ENCODE results near the gene PGM5. TPM values are rescaled to one million over a fixed set of nuclear protein-coding genes. Genes with fewer than 3 reads are reported as not detected.
A peak's percentile ranks its signal among the peaks of the same experiment; 100 is the strongest.

PGM5 gene
- total and polyA plus RNA-seq, 2 of the 8 experiments (the other 6 are each of a cell fraction or from before 2014, with no cell fraction given), result not detected

DNA sequence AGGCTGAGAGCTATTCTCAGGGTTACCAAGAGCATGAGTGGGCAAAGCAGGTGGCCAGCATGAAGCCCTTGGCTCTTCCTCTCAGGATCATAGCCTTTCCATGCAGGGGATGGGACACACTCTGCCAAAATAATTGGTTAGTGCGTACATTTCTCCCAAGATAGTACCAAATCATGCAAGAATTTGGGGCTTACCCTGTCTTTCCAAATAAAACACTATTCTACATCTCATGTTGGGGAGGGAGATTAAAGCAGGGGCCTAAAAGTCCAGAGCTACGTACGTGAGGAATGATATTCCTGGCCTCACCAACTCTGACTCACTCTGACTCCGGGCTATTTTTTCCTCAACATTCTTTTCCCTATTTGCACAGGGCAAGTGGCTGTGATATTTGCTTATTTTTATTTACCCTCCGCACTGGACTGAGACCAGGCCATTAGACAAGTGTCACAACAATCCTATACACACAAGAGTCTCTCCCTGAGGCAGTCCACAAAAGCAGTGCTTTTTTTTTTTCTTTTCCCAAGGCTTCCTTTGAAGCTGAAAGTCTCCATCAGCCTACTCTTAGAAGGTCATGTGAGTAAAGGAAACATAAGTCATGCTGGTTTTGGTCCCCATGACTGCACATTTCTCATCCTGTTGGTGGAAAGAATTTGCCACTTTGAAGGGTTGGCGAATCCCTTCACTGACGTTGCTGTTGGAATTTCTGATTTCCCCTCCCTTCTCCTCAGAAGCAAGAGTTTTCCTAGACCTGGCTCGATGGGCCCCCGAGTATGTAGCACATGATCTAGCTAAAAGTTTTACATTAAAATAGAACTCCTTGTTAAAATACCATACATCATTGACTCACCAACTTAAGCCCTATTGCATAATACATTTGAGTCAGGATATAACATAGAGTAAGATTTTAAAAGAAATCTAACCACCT, 144.3 kb downstream of the PGM5 start:
- no peak overlapping the region for H2BK5ac ChIP-seq (ENCODE audit: low read depth, low read length)
- no peak overlapping the region for H3K56ac ChIP-seq (replicated peaks; ENCODE audit: insufficient read length, low read depth, low read length)
- H3K23me2 ChIP-seq (ENCODE audit: low read depth, low read length), result no peaks in the 10 kb centered on the region
- no peak overlapping the region for H4K8ac ChIP-seq (ENCODE audit: extremely low read depth, insufficient read depth, low read length)
- H3K79me2 ChIP-seq (ENCODE audit: control insufficient read depth in 1 of 2, insufficient read depth in 2 of 2, low read length in 2 of 2), result no peaks in the 10 kb centered on the region
- H2BK120ac ChIP-seq (replicated peaks; ENCODE audit: low read depth, low read length), result no peak overlapping the region
- TF ChIP-seq GABPA (IDR thresholded peaks at IDR 0.05; ENCODE audit: borderline replicate concordance, insufficient read depth, low read length), result no peak
- peak; percentile 14; the same call in 1 of the 2 replicates for TF ChIP-seq CEBPB (IDR thresholded peaks at IDR 0.05; ENCODE audit: low read depth, low read length)
- DNase-seq (ENCODE audit: low read depth in 1 of 2, low spot score in 2 of 2) (no peak), FAIRE-seq (no peak)
- H3K27me3 ChIP-seq (replicated peaks in 1 of 4; ENCODE audit: control insufficient read depth in 3 of 4, extremely low read depth in 1 of 4, insufficient read depth in 3 of 4, low read length in 3 of 4), result peaks cover 5 to 40% (median 26%) of the 10 kb centered on the region in 4 experiments
- no peak overlapping the region for H3K27ac ChIP-seq (ENCODE audit: low read depth, low read length)
- H3K4me1 ChIP-seq (replicated peaks in 1 of 4; ENCODE audit: control insufficient read depth in 3 of 4, insufficient read depth in 4 of 4, low read length in 3 of 4), result no peaks in the 10 kb centered on the region
- H2BK12ac ChIP-seq (ENCODE audit: low read depth, low read length), result no peak overlapping the region
- no peak overlapping the region for H3K4ac ChIP-seq (replicated peaks; ENCODE audit: insufficient read length, low read depth, low read length)
- H3K23ac ChIP-seq (ENCODE audit: insufficient read length), result no peak overlapping the region
- H3K36me3 ChIP-seq (ENCODE audit: control insufficient read depth in 2 of 4, insufficient read depth in 4 of 4, low read length in 3 of 4), result no peaks in the 10 kb centered on the region
- H3K9ac ChIP-seq (replicated peaks in 1 of 4; ENCODE audit: extremely low read depth in 1 of 4, low read depth in 3 of 4, low read length in 3 of 4), result no peak overlapping the region
- H3K4me2 ChIP-seq (ENCODE audit: insufficient read depth in 1 of 2, low read depth in 2 of 2, low read length in 2 of 2), result no peak overlapping the region
- no peak overlapping the region for H4K5ac ChIP-seq (ENCODE audit: insufficient read length, low read depth, low read length)
- no peak overlapping the region for H2BK20ac ChIP-seq (ENCODE audit: low read length)
- H3K4me3 ChIP-seq (ENCODE audit: extremely low read depth in 1 of 4, insufficient read depth in 2 of 4, low read depth in 3 of 4, low read length in 4 of 4), result no peak overlapping the region
- H2BK15ac ChIP-seq (ENCODE audit: low read length), result no peak overlapping the region
- H3K9me3 ChIP-seq (ENCODE audit: insufficient read depth in 2 of 2, low read depth in 1 of 2, low read length in 1 of 2), result no peaks in the 10 kb centered on the region
- CTCF ChIA-PET (ENCODE audit: partially characterized antibody), result interaction anchor here (0.5 to 1.8 kb wide), 5 partner anchors 10 to 524 kb away, joined by 3 to 6 read pairs (median 3); no protein-coding TSS in a partner anchor
- POLR2A ChIA-PET (ENCODE audit: partially characterized antibody), result no interaction called here
- H2AFZ ChIP-seq (ENCODE audit: low read length), result no peak overlapping the region
- no peaks in the 10 kb centered on the region for H3K79me1 ChIP-seq (ENCODE audit: low read depth, low read length)
- H4K91ac ChIP-seq (replicated peaks; ENCODE audit: insufficient read length, low read length), result no peak overlapping the region
- H3K14ac ChIP-seq (ENCODE audit: insufficient read length), result no peak overlapping the region
- WGBS, 2 experiments (ENCODE audit: extremely low coverage in 1 of 2, insufficient coverage in 1 of 2, insufficient read length in 1 of 2, insufficient replicate concordance in 2 of 2, low coverage in 1 of 2, low lambda C conversion rate in 2 of 2, missing lambda C conversion rate in 1 of 2), result 80% methylated on average over 9 of the region's 9 CpGs; no CpG with 5 or more reads in 1 of the 2 experiments
- H4K20me1 ChIP-seq (replicated peaks in 1 of 2; ENCODE audit: control insufficient read depth in 1 of 2, insufficient read depth in 2 of 2, low read length in 2 of 2), result no peaks in the 10 kb centered on the region
- no peak overlapping the region for H2AK5ac ChIP-seq (ENCODE audit: low read depth, low read length)
- H3K18ac ChIP-seq (ENCODE audit: extremely low read depth, low read length), result no peak overlapping the region
